OCI-LY1 (cell line): Measurements from ENCODE around the gene ANKRD16.

Experiments used
- H2AFZ ChIP-seq: fragments of 200-600 bp; sonication (generic), shearing (Covaris generic); 2 replicates; pipeline ENCODE4 v1.6.0; 2014; ENCODE audit warnings: antibody characterized with exemption, mild to moderate bottlenecking, low read length
- H3F3A ChIP-seq: fragments of 200-600 bp; sonication (generic), shearing (Covaris generic); 2 replicates; pipeline ENCODE4 v1.6.0; 2014; ENCODE audit warnings: mild to moderate bottlenecking, antibody characterized with exemption, low read length, moderate library complexity; ENCODE audit not compliant: insufficient read depth
- H3K27ac ChIP-seq: fragments of 200-600 bp; sonication (generic); 2 replicates; pipeline ENCODE4 v1.5.1; 2014; ENCODE audit warnings: low read length, mixed run types, mild to moderate bottlenecking, low read depth; ENCODE audit not compliant: poor library complexity, severe bottlenecking
- H3K27me3 ChIP-seq: fragments of 200-600 bp; sonication (generic); 2 replicates; pipeline ENCODE4 v1.6.0; 2014; ENCODE audit warnings: antibody characterized with exemption, mild to moderate bottlenecking, low read length, moderate library complexity; ENCODE audit not compliant: insufficient read depth
- H3K36me3 ChIP-seq: fragments of 200-600 bp; sonication (generic); 2 replicates; pipeline ENCODE4 v1.6.1; 2014; ENCODE audit warnings: mild to moderate bottlenecking, antibody characterized with exemption, low read length, moderate library complexity, mixed read lengths; ENCODE audit not compliant: insufficient read depth
- H3K4me1 ChIP-seq: fragments of 200-600 bp; sonication (generic); 2 replicates; pipeline ENCODE4 v1.5.1; 2014; ENCODE audit warnings: mild to moderate bottlenecking, low read length, moderate library complexity; ENCODE audit not compliant: insufficient read depth, severe bottlenecking
- H3K4me2 ChIP-seq: fragments of 200-600 bp; sonication (generic), shearing (Covaris generic); 2 replicates; pipeline ENCODE4 v1.6.1; 2014; ENCODE audit warnings: low read length
- H3K4me3 ChIP-seq: fragments of 200-600 bp; sonication (generic); 2 replicates; pipeline ENCODE4 v1.5.1; 2014; ENCODE audit warnings: low read length, low read depth, mild to moderate bottlenecking, mixed read lengths; ENCODE audit not compliant: poor library complexity, severe bottlenecking
- H3K79me2 ChIP-seq: fragments of 200-600 bp; shearing (Covaris generic); 2 replicates; pipeline ENCODE4 v1.6.1; 2016; ENCODE audit warnings: mixed run types, low read length, mixed read lengths; ENCODE audit not compliant: insufficient read depth
- H3K9ac ChIP-seq: fragments of 200-600 bp; sonication (generic), shearing (Covaris generic); 2 replicates; pipeline ENCODE4 v1.6.1; 2014; ENCODE audit warnings: mild to moderate bottlenecking, low read length, mixed read lengths
- H3K9me2 ChIP-seq: fragments of 200-600 bp; sonication (generic), shearing (Covaris generic); 2 replicates; pipeline ENCODE4 v1.6.1; 2014; ENCODE audit warnings: low read depth, mild to moderate bottlenecking, low read length, mixed read lengths
- H3K9me3 ChIP-seq: fragments of 200-600 bp; shearing (Covaris generic); 2 replicates; pipeline ENCODE4 v1.6.1; 2014; ENCODE audit warnings: low read length, mixed read lengths
- H4K20me1 ChIP-seq: fragments of 200-600 bp; sonication (generic), shearing (Covaris generic); 2 replicates; pipeline ENCODE4 v1.6.0; 2016; ENCODE audit warnings: mild to moderate bottlenecking, low read length; ENCODE audit not compliant: insufficient read depth
- CTCF ChIP-seq: fragments of 200-600 bp; sonication (generic), shearing (Covaris generic); IDR thresholded peaks from 2 replicates; pipeline ENCODE4 v1.5.1; 2017; ENCODE audit warnings: mild to moderate bottlenecking, antibody characterized with exemption, low read length, moderate library complexity, mixed read lengths
- EZH2 ChIP-seq: fragments of 200-600 bp; sonication (generic), shearing (Covaris generic); IDR thresholded peaks from 2 replicates; pipeline ENCODE4 v1.8.0; 2017; ENCODE audit warnings: borderline replicate concordance, mixed run types, mild to moderate bottlenecking, antibody characterized with exemption, low read length, moderate library complexity, mixed read lengths

Gene ANKRD16

DNA sequence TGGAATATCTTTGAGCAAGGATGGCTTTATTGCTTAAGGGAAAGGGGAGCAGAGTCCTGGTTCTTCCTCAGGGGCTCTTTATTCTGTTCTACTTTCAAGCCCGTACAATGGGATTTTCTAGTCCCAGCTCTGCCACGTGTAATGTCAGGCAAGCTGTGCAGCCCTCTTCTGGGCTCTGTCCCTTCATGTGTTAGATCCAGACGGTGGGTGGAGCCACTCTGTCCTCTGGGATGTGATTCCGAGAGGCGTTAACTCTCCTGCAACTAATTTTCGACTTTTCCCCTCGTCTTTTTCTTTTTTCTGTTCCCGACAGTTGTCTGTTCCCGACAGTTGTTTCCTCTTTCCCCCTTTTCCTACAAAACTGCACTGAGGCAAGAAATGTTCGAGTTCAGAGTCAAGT, 35.2 kb upstream of the ANKRD16 start:
- Histone ChIP-seq H4K20me1 (no peaks in the 10 kb centered on the region), H3K79me2 (no peaks in the 10 kb centered on the region), H3K4me2 (no peak overlapping the region), H3K9me2 (no peaks in the 10 kb centered on the region), H3K27ac (no peak overlapping the region), H3K4me3 (no peak overlapping the region), H2AFZ (no peak overlapping the region), H3K36me3 (peaks cover 90% of the 10 kb centered on the region), H3K4me1 (no peaks in the 10 kb centered on the region), H3K9ac (no peak overlapping the region), H3K27me3 (no peaks in the 10 kb centered on the region), H3K9me3 (no peaks in the 10 kb centered on the region), H3F3A (no peaks in the 10 kb centered on the region)
- no peak for TF ChIP-seq EZH2
- TF ChIP-seq CTCF: no peak

DNA sequence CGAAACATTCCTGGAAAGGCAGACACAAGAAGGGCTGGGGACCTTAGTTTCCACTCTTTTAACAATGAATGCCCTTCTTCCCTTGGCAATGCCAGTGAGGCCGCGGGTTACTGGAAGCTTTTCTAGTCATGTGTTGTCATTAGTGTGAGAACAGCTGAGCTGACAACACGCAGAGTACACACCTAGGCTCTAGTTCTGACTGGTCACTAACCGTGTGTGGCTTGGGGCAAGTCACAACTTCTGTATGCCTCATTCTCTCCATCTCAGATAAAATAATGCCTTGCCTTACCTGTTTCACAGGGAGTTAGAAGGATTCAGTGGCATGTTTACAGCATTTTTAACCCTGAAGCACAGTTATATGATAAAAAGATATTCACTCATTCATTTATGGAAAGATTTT, 32.1 kb upstream of the ANKRD16 start:
- TF ChIP-seq EZH2 (no peak), CTCF (no peak)
- Histone ChIP-seq H3K9me3 (no peaks in the 10 kb centered on the region), H3K36me3 (peaks cover 88% of the 10 kb centered on the region), H3K9ac (no peak overlapping the region), H3K27me3 (no peaks in the 10 kb centered on the region), H3K4me3 (no peak overlapping the region), H3K27ac (no peak overlapping the region), H3K9me2 (no peaks in the 10 kb centered on the region), H3K4me1 (no peaks in the 10 kb centered on the region), H3K79me2 (no peaks in the 10 kb centered on the region), H3F3A (no peaks in the 10 kb centered on the region), H4K20me1 (no peaks in the 10 kb centered on the region), H3K4me2 (no peak overlapping the region), H2AFZ (no peak overlapping the region)

GRCh38 chr10:5919568-5919967, 29.9 kb upstream of the ANKRD16 start:
- TF ChIP-seq CTCF: no peak
- no peak for TF ChIP-seq EZH2
- Histone ChIP-seq H3K9me2 (no peaks in the 10 kb centered on the region), H3K79me2 (no peaks in the 10 kb centered on the region), H3K4me1 (no peaks in the 10 kb centered on the region), H3K9me3 (no peaks in the 10 kb centered on the region), H2AFZ (no peak overlapping the region), H3K36me3 (peaks cover 93% of the 10 kb centered on the region), H3K4me3 (no peak overlapping the region), H3F3A (no peaks in the 10 kb centered on the region), H3K27me3 (no peaks in the 10 kb centered on the region), H3K4me2 (no peak overlapping the region), H3K9ac (no peak overlapping the region), H4K20me1 (no peaks in the 10 kb centered on the region), H3K27ac (no peak overlapping the region)
